ENCODE measurements around the gene TIMM10.

Gene TIMM10

GRCh38 chr11:57504511-57504910 is 26.0 kb downstream of the TIMM10 start:
- no peak overlapping the region for H3K27ac ChIP-seq (ENCODE audit: low read length)

GRCh38 chr11:57502870-57503269 is 27.7 kb downstream of the TIMM10 start:
- H3K27ac ChIP-seq (ENCODE audit: low read length): no peak overlapping the region
- no peaks in the 10 kb centered on the region for H3K9me3 ChIP-seq (ENCODE audit: insufficient read depth, low read length, severe bottlenecking)
- no peak overlapping the region for H3K4me3 ChIP-seq (ENCODE audit: low read depth in 1 of 2, low read length in 2 of 2)
- no peaks in the 10 kb centered on the region for H3K4me1 ChIP-seq (ENCODE audit: insufficient read depth, low read length)
- H2AFZ ChIP-seq (ENCODE audit: low read depth, low read length): no peak overlapping the region
- TF ChIP-seq CTCF (IDR thresholded peaks at IDR 0.05; ENCODE audit: borderline replicate concordance, extremely low read depth, low read length, poor library complexity, severe bottlenecking): no peak
- no peak for TF ChIP-seq EZH2 (IDR thresholded peaks at IDR 0.05; ENCODE audit: borderline replicate concordance, low read depth, low read length, severe bottlenecking)
- no peak; the same call in 2 of the 3 replicates for ATAC-seq (ENCODE audit: insufficient read depth, low read depth)
- DNase-seq: no peak
- H3K79me2 ChIP-seq (ENCODE audit: insufficient read depth, low read length): no peaks in the 10 kb centered on the region
- H3K27me3 ChIP-seq (ENCODE audit: insufficient read depth, low read length, poor library complexity): no peaks in the 10 kb centered on the region
- no peak overlapping the region for H3K9ac ChIP-seq (ENCODE audit: low read depth, low read length)
- H3K36me3 ChIP-seq (ENCODE audit: insufficient read depth, low read length): peaks cover 6% of the 10 kb centered on the region; the same call in 1 of the 2 replicates
- no peak overlapping the region for H3K4me2 ChIP-seq (ENCODE audit: insufficient read depth, low read length)
- H4K20me1 ChIP-seq (ENCODE audit: insufficient read depth, low read length): no peaks in the 10 kb centered on the region

More at GRCh38 chr11:57504511-57504910, 26.0 kb downstream of the TIMM10 start:
- ATAC-seq (ENCODE audit: insufficient read depth, low read depth): no peak
- DNase-seq: no peak
- Histone ChIP-seq H4K20me1 (ENCODE audit: insufficient read depth, low read length) (no peaks in the 10 kb centered on the region), H3K27me3 (ENCODE audit: insufficient read depth, low read length, poor library complexity) (no peaks in the 10 kb centered on the region), H3K4me3 (ENCODE audit: low read depth in 1 of 2, low read length in 2 of 2) (no peak overlapping the region), H3K79me2 (ENCODE audit: insufficient read depth, low read length) (no peaks in the 10 kb centered on the region), H2AFZ (ENCODE audit: low read depth, low read length) (no peak overlapping the region), H3K36me3 (ENCODE audit: insufficient read depth, low read length) (peaks cover 6% of the 10 kb centered on the region; the same call in 1 of the 2 replicates), H3K4me1 (ENCODE audit: insufficient read depth, low read length) (no peaks in the 10 kb centered on the region), H3K4me2 (ENCODE audit: insufficient read depth, low read length) (no peak overlapping the region), H3K9ac (ENCODE audit: low read depth, low read length) (no peak overlapping the region), H3K9me3 (ENCODE audit: insufficient read depth, low read length, severe bottlenecking) (no peaks in the 10 kb centered on the region)
- TF ChIP-seq EZH2 (IDR thresholded peaks at IDR 0.05; ENCODE audit: borderline replicate concordance, low read depth, low read length, severe bottlenecking) (no peak), CTCF (IDR thresholded peaks at IDR 0.05; ENCODE audit: borderline replicate concordance, extremely low read depth, low read length, poor library complexity, severe bottlenecking) (no peak)

- Histone ChIP-seq H3K4me3 (ENCODE audit: low read depth in 1 of 2, low read length in 2 of 2) (no peak overlapping the region), H2AFZ (ENCODE audit: low read depth, low read length) (no peak overlapping the region), H3K36me3 (ENCODE audit: insufficient read depth, low read length) (peaks cover 6% of the 10 kb centered on the region; the same call in 1 of the 2 replicates), H3K79me2 (ENCODE audit: insufficient read depth, low read length) (no peaks in the 10 kb centered on the region), H3K27me3 (ENCODE audit: insufficient read depth, low read length, poor library complexity) (no peaks in the 10 kb centered on the region), H3K9ac (ENCODE audit: low read depth, low read length) (no peak overlapping the region), H4K20me1 (ENCODE audit: insufficient read depth, low read length) (no peaks in the 10 kb centered on the region), H3K27ac (ENCODE audit: low read length) (no peak overlapping the region), H3K4me1 (ENCODE audit: insufficient read depth, low read length) (no peaks in the 10 kb centered on the region), H3K4me2 (ENCODE audit: insufficient read depth, low read length) (no peak overlapping the region), H3K9me3 (ENCODE audit: insufficient read depth, low read length, severe bottlenecking) (no peaks in the 10 kb centered on the region)
- ATAC-seq (ENCODE audit: insufficient read depth, low read depth): no peak
- no peak for TF ChIP-seq EZH2 (IDR thresholded peaks at IDR 0.05; ENCODE audit: borderline replicate concordance, low read depth, low read length, severe bottlenecking)
- TF ChIP-seq CTCF (IDR thresholded peaks at IDR 0.05; ENCODE audit: borderline replicate concordance, extremely low read depth, low read length, poor library complexity, severe bottlenecking): no peak
- no peak for DNase-seq
Measured at GRCh38 chr11:57502376-57502775, 28.2 kb downstream of the TIMM10 start.

GRCh38 chr11:57501953-57502352 is 28.6 kb downstream of the TIMM10 start:
- no peak for DNase-seq
- no peaks in the 10 kb centered on the region for H3K9me3 ChIP-seq (ENCODE audit: insufficient read depth, low read length, severe bottlenecking)
- no peak for ATAC-seq (ENCODE audit: insufficient read depth, low read depth)
- no peak overlapping the region for H3K9ac ChIP-seq (ENCODE audit: low read depth, low read length)
- TF ChIP-seq CTCF (IDR thresholded peaks at IDR 0.05; ENCODE audit: borderline replicate concordance, extremely low read depth, low read length, poor library complexity, severe bottlenecking) (no peak), EZH2 (IDR thresholded peaks at IDR 0.05; ENCODE audit: borderline replicate concordance, low read depth, low read length, severe bottlenecking) (no peak)
- H3K4me1 ChIP-seq (ENCODE audit: insufficient read depth, low read length): no peaks in the 10 kb centered on the region
- H3K4me2 ChIP-seq (ENCODE audit: insufficient read depth, low read length): no peak overlapping the region
- H2AFZ ChIP-seq (ENCODE audit: low read depth, low read length): no peak overlapping the region
- peaks cover 6% of the 10 kb centered on the region; the same call in 1 of the 2 replicates for H3K36me3 ChIP-seq (ENCODE audit: insufficient read depth, low read length)
- H3K79me2 ChIP-seq (ENCODE audit: insufficient read depth, low read length): no peaks in the 10 kb centered on the region
- no peaks in the 10 kb centered on the region for H3K27me3 ChIP-seq (ENCODE audit: insufficient read depth, low read length, poor library complexity)
- no peak overlapping the region for H3K27ac ChIP-seq (ENCODE audit: low read length)
- H3K4me3 ChIP-seq (ENCODE audit: low read depth in 1 of 2, low read length in 2 of 2): no peak overlapping the region
- no peaks in the 10 kb centered on the region for H4K20me1 ChIP-seq (ENCODE audit: insufficient read depth, low read length)
